Activated CD8-positive, alpha-beta T cell treated with anti-CD3 and anti-CD28 coated beads for 36 hours (primary cell): Measurements from ENCODE around the gene CLIC6. TPM values are rescaled to one million over a fixed set of nuclear protein-coding genes. Genes with fewer than 3 reads are reported as not detected.

Source experiments
- ATAC-seq: fragments of 200-7000 bp; cut with Tn5 transposase; one replicate; pipeline ENCODE4 v1.10.0; 2021; ENCODE audit warnings: mild to moderate bottlenecking, moderate library complexity
- CTCF ChIA-PET: fragments of 350-600 bp; sonication (Branson Sonifier 250); formaldehyde crosslinking; loops from one replicate; lab custom pipeline; 2021; ENCODE audit warnings: antibody characterized with exemption; lab: Charles Lee
- POLR2A ChIA-PET: fragments of 350-600 bp; sonication (Branson Sonifier 250); formaldehyde crosslinking; loops from one replicate; lab custom pipeline; 2021; ENCODE audit warnings: antibody characterized with exemption; lab: Charles Lee
- DNase-seq: peaks from one replicate; pipeline ENCODE4 v3.0.0-alpha.2; 2020
- H3K27ac Mint-ChIP-seq: one replicate; pipeline ENCODE4 v1.8.0; 2021; ENCODE audit warnings: mild to moderate bottlenecking, mixed read lengths
- H3K27me3 Mint-ChIP-seq: one replicate; pipeline ENCODE4 v1.8.0; 2021; ENCODE audit warnings: mixed read lengths
- H3K36me3 Mint-ChIP-seq: one replicate; pipeline ENCODE4 v1.8.0; 2021; ENCODE audit warnings: low read depth, mixed read lengths
- H3K4me1 Mint-ChIP-seq: one replicate; pipeline ENCODE4 v1.8.0; 2021; ENCODE audit warnings: low read depth, mixed read lengths
- H3K4me3 Mint-ChIP-seq: one replicate; pipeline ENCODE4 v1.8.0; 2021; ENCODE audit warnings: mild to moderate bottlenecking, moderate library complexity, mixed read lengths
- H3K9me3 Mint-ChIP-seq: one replicate; pipeline ENCODE4 v1.8.0; 2021; ENCODE audit warnings: mixed read lengths
- CTCF ChIP-seq: fragments of 200-600 bp; IDR thresholded peaks from one replicate; pipeline ENCODE4 v1.8.0; 2022; ENCODE audit warnings: antibody characterized with exemption, mild to moderate bottlenecking
- intact Hi-C: fragments of 100-400 bp; cut with micrococcal nuclease; formaldehyde crosslinking; loops from one replicate; pipeline ENCODE4 v1.10.0; 2022
- total RNA-seq, 2 experiments: library from RNA; stranded (reverse); gene quantifications; one replicate each; pipeline ENCODE4 v1.2.3, GENCODE V29; 2021

The CLIC6 gene
- total RNA-seq, 2 experiments from 2014 or later, result 0.54 to 0.58 TPM

- Mint-ChIP-seq H3K36me3 (no peaks in the 10 kb centered on the region), H3K9me3 (no peaks in the 10 kb centered on the region), H3K4me3 (no peak overlapping the region), H3K27ac (no peak overlapping the region), H3K27me3 (peaks cover 2% of the 10 kb centered on the region), H3K4me1 (peaks cover 17% of the 10 kb centered on the region)
- CTCF ChIA-PET, result interaction anchor here (3.4 kb wide), 1 partner anchor 12 kb away, joined by 12 read pairs; no protein-coding TSS in a partner anchor
- POLR2A ChIA-PET, result no interaction called here
- no peak for TF ChIP-seq CTCF
- intact Hi-C loops, result no loop called here
- ATAC-seq (no peak), DNase-seq (peak; percentile 7)
These were observed 26.4 kb upstream of the CLIC6 start for GRCh38 chr21:34642211-34643075.

- Mint-ChIP-seq H3K27me3 (peaks cover 7% of the 10 kb centered on the region), H3K36me3 (no peaks in the 10 kb centered on the region), H3K4me1 (peaks cover 10% of the 10 kb centered on the region), H3K9me3 (no peaks in the 10 kb centered on the region), H3K27ac (no peak overlapping the region), H3K4me3 (no peak overlapping the region)
- POLR2A ChIA-PET, result no interaction called here
- no peak for ATAC-seq
- CTCF ChIA-PET, result interaction anchor here (1.4 kb wide), 1 partner anchor 14 kb away, joined by 4 read pairs; no protein-coding TSS in a partner anchor
- no peak for TF ChIP-seq CTCF
- no peak for DNase-seq
- intact Hi-C loops, result no loop called here
These were observed 24.0 kb upstream of the CLIC6 start for GRCh38 chr21:34644825-34645224.

- CTCF ChIA-PET, result interaction anchor here (1.3 kb wide), 1 partner anchor 45 kb away, joined by 3 read pairs; no protein-coding TSS in a partner anchor
- H3K4me3 Mint-ChIP-seq, result no peak overlapping the region
- ATAC-seq (no peak), DNase-seq (no peak)
- H3K4me1 Mint-ChIP-seq, result no peaks in the 10 kb centered on the region
- H3K27me3 Mint-ChIP-seq, result peaks cover 9% of the 10 kb centered on the region
- H3K9me3 Mint-ChIP-seq, result no peaks in the 10 kb centered on the region
- H3K27ac Mint-ChIP-seq, result no peak overlapping the region
- POLR2A ChIA-PET, result no interaction called here
- H3K36me3 Mint-ChIP-seq, result no peaks in the 10 kb centered on the region
- no peak for TF ChIP-seq CTCF
- intact Hi-C loops, result no loop called here
These were observed 21.2 kb upstream of the CLIC6 start for GRCh38 chr21:34647555-34647954.

GRCh38 chr21:34648739-34649297 lies 20.0 kb upstream of the CLIC6 start:
- ChIA-PET CTCF (interaction anchor here (1.3 to 1.8 kb wide), 2 partner anchors 17 to 44 kb away, joined by 3 to 4 read pairs; no protein-coding TSS in a partner anchor), POLR2A (interaction anchor here (0.9 kb wide), 1 partner anchor 12 kb away, joined by 5 read pairs; no protein-coding TSS in a partner anchor)
- no peak overlapping the region for H3K4me3 Mint-ChIP-seq
- intact Hi-C loops, result no loop called here
- peaks cover 15% of the 10 kb centered on the region for H3K27me3 Mint-ChIP-seq
- no peaks in the 10 kb centered on the region for H3K36me3 Mint-ChIP-seq
- no peaks in the 10 kb centered on the region for H3K4me1 Mint-ChIP-seq
- no peak for DNase-seq
- no peak for TF ChIP-seq CTCF
- H3K27ac Mint-ChIP-seq, result no peak overlapping the region
- no peak for ATAC-seq
- no peaks in the 10 kb centered on the region for H3K9me3 Mint-ChIP-seq

GRCh38 chr21:34649400-34649799 lies 19.4 kb upstream of the CLIC6 start:
- CTCF ChIA-PET, result interaction anchor here (1.3 to 1.8 kb wide), 2 partner anchors 17 to 44 kb away, joined by 3 to 4 read pairs; no protein-coding TSS in a partner anchor
- Mint-ChIP-seq H3K4me3 (no peak overlapping the region), H3K4me1 (no peaks in the 10 kb centered on the region), H3K27me3 (peaks cover 16% of the 10 kb centered on the region), H3K27ac (no peak overlapping the region), H3K9me3 (no peaks in the 10 kb centered on the region), H3K36me3 (no peaks in the 10 kb centered on the region)
- no peak for TF ChIP-seq CTCF
- no peak for DNase-seq
- POLR2A ChIA-PET, result no interaction called here
- intact Hi-C loops, result no loop called here
- no peak for ATAC-seq
